Measurements from ENCODE around the gene SLC5A4. TPM values are rescaled to one million over a fixed set of nuclear protein-coding genes. Genes with fewer than 3 reads are reported as not detected.
A peak's percentile ranks its signal among the peaks of the same experiment; 100 is the strongest.

SLC5A4 gene
- total RNA-seq, 1 donor from 2014 or later: not detected

GRCh38 chr22:32246166-32246565 is 9.0 kb downstream of the SLC5A4 start:
- no peaks in the 10 kb centered on the region for H3K36me3 Mint-ChIP-seq (ENCODE audit: insufficient read depth)
- no peaks in the 10 kb centered on the region for H3K9me3 Mint-ChIP-seq (ENCODE audit: low read depth)
- no peak for TF ChIP-seq CTCF (IDR thresholded peaks at IDR 0.05; ENCODE audit: unreplicated experiment)
- DNase-seq (ENCODE audit: low spot score, unreplicated experiment): no peak
- H3K4me3 Mint-ChIP-seq (ENCODE audit: low read depth): no peak overlapping the region
- no peaks in the 10 kb centered on the region for H3K27me3 Mint-ChIP-seq
- no peak overlapping the region for H3K27ac Mint-ChIP-seq
- H3K4me1 Mint-ChIP-seq (ENCODE audit: low read depth): peaks cover 28% of the 10 kb centered on the region

- peak overlapping the region; percentile 80 for H3K27ac Mint-ChIP-seq
- H3K9me3 Mint-ChIP-seq (ENCODE audit: low read depth): no peaks in the 10 kb centered on the region
- H3K4me3 Mint-ChIP-seq (ENCODE audit: low read depth): peak overlapping the region; percentile 19
Observed at GRCh38 chr22:32245042-32245441, 10.1 kb downstream of the SLC5A4 start.

GRCh38 chr22:32244547-32244946 is 10.6 kb downstream of the SLC5A4 start:
- TF ChIP-seq CTCF (IDR thresholded peaks at IDR 0.05; ENCODE audit: unreplicated experiment): no peak
- Mint-ChIP-seq H3K4me1 (ENCODE audit: low read depth) (peaks cover 30% of the 10 kb centered on the region), H3K36me3 (ENCODE audit: insufficient read depth) (no peaks in the 10 kb centered on the region), H3K27me3 (no peaks in the 10 kb centered on the region), H3K27ac (no peak overlapping the region), H3K9me3 (ENCODE audit: low read depth) (no peaks in the 10 kb centered on the region), H3K4me3 (ENCODE audit: low read depth) (no peak overlapping the region)
- no peak for DNase-seq (ENCODE audit: low spot score, unreplicated experiment)

More at GRCh38 chr22:32245042-32245441, 10.1 kb downstream of the SLC5A4 start:
- TF ChIP-seq CTCF (IDR thresholded peaks at IDR 0.05; ENCODE audit: unreplicated experiment): no peak
- H3K36me3 Mint-ChIP-seq (ENCODE audit: insufficient read depth): no peaks in the 10 kb centered on the region
- no peaks in the 10 kb centered on the region for H3K27me3 Mint-ChIP-seq
- peaks cover 30% of the 10 kb centered on the region for H3K4me1 Mint-ChIP-seq (ENCODE audit: low read depth)
- DNase-seq (ENCODE audit: low spot score, unreplicated experiment): no peak

GRCh38 chr22:32240461-32240860 is 14.7 kb downstream of the SLC5A4 start:
- no peak overlapping the region for H3K27ac Mint-ChIP-seq
- H3K4me1 Mint-ChIP-seq (ENCODE audit: low read depth): peaks cover 14% of the 10 kb centered on the region
- no peak overlapping the region for H3K4me3 Mint-ChIP-seq (ENCODE audit: low read depth)
- H3K9me3 Mint-ChIP-seq (ENCODE audit: low read depth): no peaks in the 10 kb centered on the region
- H3K36me3 Mint-ChIP-seq (ENCODE audit: insufficient read depth): no peaks in the 10 kb centered on the region
- H3K27me3 Mint-ChIP-seq: no peaks in the 10 kb centered on the region
- no peak for TF ChIP-seq CTCF (IDR thresholded peaks at IDR 0.05; ENCODE audit: unreplicated experiment)
- no peak for DNase-seq (ENCODE audit: low spot score, unreplicated experiment)

GRCh38 chr22:32237906-32238305 is 17.2 kb downstream of the SLC5A4 start:
- H3K4me3 Mint-ChIP-seq (ENCODE audit: low read depth): no peak overlapping the region
- H3K27me3 Mint-ChIP-seq: no peaks in the 10 kb centered on the region
- H3K36me3 Mint-ChIP-seq (ENCODE audit: insufficient read depth): no peaks in the 10 kb centered on the region
- no peak overlapping the region for H3K27ac Mint-ChIP-seq
- TF ChIP-seq CTCF (IDR thresholded peaks at IDR 0.05; ENCODE audit: unreplicated experiment): no peak
- H3K9me3 Mint-ChIP-seq (ENCODE audit: low read depth): no peaks in the 10 kb centered on the region
- no peak for DNase-seq (ENCODE audit: low spot score, unreplicated experiment)
- H3K4me1 Mint-ChIP-seq (ENCODE audit: low read depth): peaks cover 10% of the 10 kb centered on the region

Measured in progenitor cell of endocrine pancreas (in vitro differentiated cells).